ENCODE results near the gene PPARG.
"Not testable (repeated sequence)": the region's sequence is repeated elsewhere in the genome, so short reads cannot be mapped to it uniquely, and the experiment has no call there.

Gene PPARG

GRCh38 chr3:12279591-12280326 is 9.1 kb upstream of the PPARG start:
- DNase-seq (ENCODE audit: low spot score): no peak

- DNase-seq (ENCODE audit: low spot score): no peak
These were observed 8.5 kb upstream of the PPARG start for GRCh38 chr3:12280357-12280806.

GRCh38 chr3:12284591-12284990 is 4.3 kb upstream of the PPARG start:
- DNase-seq (ENCODE audit: low spot score): no peak

GRCh38 chr3:12285003-12285555 is 3.8 kb upstream of the PPARG start:
- DNase-seq (ENCODE audit: low spot score): no peak

GRCh38 chr3:12285779-12286178 is 3.1 kb upstream of the PPARG start:
- not testable (repeated sequence) for DNase-seq (ENCODE audit: low spot score)

- no peak for DNase-seq (ENCODE audit: low spot score)
These were observed 2.4 kb upstream of the PPARG start for GRCh38 chr3:12286504-12286903.

- no peak for DNase-seq (ENCODE audit: low spot score)
These were observed 1.7 kb upstream of the PPARG start for GRCh38 chr3:12286927-12287726.

- peak; percentile 73 for DNase-seq (ENCODE audit: low spot score)
These were observed 1.1 kb upstream of the PPARG start for GRCh38 chr3:12287727-12288181.

- no peak for DNase-seq (ENCODE audit: low spot score)
These were observed 654 bp downstream of the PPARG start for GRCh38 chr3:12289524-12289923.

- no peak for DNase-seq (ENCODE audit: low spot score)
These were observed 3.9 kb downstream of the PPARG start for GRCh38 chr3:12292770-12293169.

- peak; percentile 63 for DNase-seq (ENCODE audit: low spot score)
These were observed 6.2 kb downstream of the PPARG start for GRCh38 chr3:12294885-12295580.

- DNase-seq (ENCODE audit: low spot score): no peak
These were observed 7.6 kb downstream of the PPARG start for GRCh38 chr3:12296511-12296910.

GRCh38 chr3:12299026-12299425 is 10.2 kb downstream of the PPARG start:
- DNase-seq (ENCODE audit: low spot score): no peak

- DNase-seq (ENCODE audit: low spot score): no peak
These were observed 11.3 kb downstream of the PPARG start for GRCh38 chr3:12300137-12300536.

- no peak for DNase-seq (ENCODE audit: low spot score)
These were observed 12.2 kb downstream of the PPARG start for GRCh38 chr3:12301031-12301430.

GRCh38 chr3:12301513-12301912 is 12.6 kb downstream of the PPARG start:
- DNase-seq (ENCODE audit: low spot score): no peak

GRCh38 chr3:12302564-12302963 is 13.7 kb downstream of the PPARG start:
- DNase-seq (ENCODE audit: low spot score): no peak

GRCh38 chr3:12303534-12303933 is 14.7 kb downstream of the PPARG start:
- peak; percentile 80 for DNase-seq (ENCODE audit: low spot score)

- DNase-seq (ENCODE audit: low spot score): no peak
These were observed 15.1 kb downstream of the PPARG start for GRCh38 chr3:12303993-12304392.

- DNase-seq (ENCODE audit: low spot score): no peak
These were observed 18.3 kb downstream of the PPARG start for GRCh38 chr3:12307136-12307535.

GRCh38 chr3:12308517-12308916 is 19.6 kb downstream of the PPARG start:
- DNase-seq (ENCODE audit: low spot score): peak; percentile 50

GRCh38 chr3:12309716-12310115 is 20.8 kb downstream of the PPARG start:
- DNase-seq (ENCODE audit: low spot score): no peak

Data from GM03348 (cell line).